ENCODE data around the gene TUSC2. TPM values are rescaled to one million over a fixed set of nuclear protein-coding genes. Genes with fewer than 3 reads are reported as not detected.
A peak's percentile ranks its signal among the peaks of the same experiment; 100 is the strongest.
"Not testable (repeated sequence)": the region's sequence is repeated elsewhere in the genome, so short reads cannot be mapped to it uniquely, and the experiment has no call there.

The TUSC2 gene
- total RNA-seq, 1 donor from 2014 or later: 25.4 TPM

- no peak for DNase-seq (ENCODE audit: low spot score in 2 of 2)
- Histone ChIP-seq H3K27ac (no peak overlapping the region), H3K27me3 (no peaks in the 10 kb centered on the region), H3K4me3 (no peak overlapping the region), H3K4me1 (peaks cover 0 to 11% of the 10 kb centered on the region in 2 donors), H3K9me3 (no peaks in the 10 kb centered on the region), H3K36me3 (peaks cover 25 to 35% of the 10 kb centered on the region in 2 donors)
- TF ChIP-seq, protein P1, sequence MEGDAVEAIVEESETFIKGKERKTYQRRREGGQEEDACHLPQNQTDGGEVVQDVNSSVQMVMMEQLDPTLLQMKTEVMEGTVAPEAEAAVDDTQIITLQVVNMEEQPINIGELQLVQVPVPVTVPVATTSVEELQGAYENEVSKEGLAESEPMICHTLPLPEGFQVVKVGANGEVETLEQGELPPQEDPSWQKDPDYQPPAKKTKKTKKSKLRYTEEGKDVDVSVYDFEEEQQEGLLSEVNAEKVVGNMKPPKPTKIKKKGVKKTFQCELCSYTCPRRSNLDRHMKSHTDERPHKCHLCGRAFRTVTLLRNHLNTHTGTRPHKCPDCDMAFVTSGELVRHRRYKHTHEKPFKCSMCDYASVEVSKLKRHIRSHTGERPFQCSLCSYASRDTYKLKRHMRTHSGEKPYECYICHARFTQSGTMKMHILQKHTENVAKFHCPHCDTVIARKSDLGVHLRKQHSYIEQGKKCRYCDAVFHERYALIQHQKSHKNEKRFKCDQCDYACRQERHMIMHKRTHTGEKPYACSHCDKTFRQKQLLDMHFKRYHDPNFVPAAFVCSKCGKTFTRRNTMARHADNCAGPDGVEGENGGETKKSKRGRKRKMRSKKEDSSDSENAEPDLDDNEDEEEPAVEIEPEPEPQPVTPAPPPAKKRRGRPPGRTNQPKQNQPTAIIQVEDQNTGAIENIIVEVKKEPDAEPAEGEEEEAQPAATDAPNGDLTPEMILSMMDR (IDR thresholded peaks at IDR 0.05): no peak
- intact Hi-C loops (cut with DNase I): no loop called here
Observed at GRCh38 chr3:50287262-50287661, 40.8 kb downstream of the TUSC2 start.

DNA sequence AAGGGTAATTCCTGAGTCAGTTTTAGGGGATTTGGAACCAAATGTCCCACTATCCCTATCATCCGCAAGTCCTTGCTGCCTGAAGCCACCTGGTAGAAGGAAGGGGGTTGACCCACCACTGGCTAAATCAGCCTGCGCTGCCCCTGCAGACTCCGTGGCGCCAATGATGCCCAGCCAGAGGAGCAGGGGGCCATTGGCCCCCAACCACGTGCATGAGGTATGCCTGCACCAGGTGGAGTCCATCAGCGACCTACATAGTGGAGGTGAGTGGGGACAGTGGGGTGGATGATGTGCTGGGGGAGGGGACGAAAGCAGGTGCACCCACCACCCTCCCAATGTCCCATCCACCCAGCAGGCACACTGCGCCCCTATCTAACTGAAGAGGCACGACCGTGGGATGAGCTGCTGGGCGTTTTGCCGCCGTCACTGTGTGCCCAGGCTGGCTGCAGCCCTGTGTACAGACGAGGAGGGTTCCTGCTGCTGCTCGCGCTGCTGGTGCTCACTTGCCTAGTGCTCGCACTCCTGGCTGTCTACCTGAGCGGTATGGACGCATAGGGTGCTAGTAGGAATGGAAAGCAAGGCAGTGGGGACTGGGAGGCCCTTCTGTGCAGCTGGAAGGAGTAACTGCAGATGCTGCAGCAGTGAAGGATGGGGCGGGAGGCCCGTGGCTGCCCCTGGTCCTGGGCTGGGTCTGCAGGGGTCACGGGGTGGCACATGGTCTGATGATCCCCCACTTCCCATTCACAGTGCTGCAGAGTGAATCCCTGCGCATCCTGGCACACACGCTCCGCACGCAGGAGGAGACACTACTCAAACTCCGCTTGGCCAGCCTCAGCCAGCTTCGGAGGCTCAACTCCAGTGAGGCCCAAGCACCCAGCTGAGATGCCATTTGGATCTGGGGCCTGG lies 41.4 kb downstream of the TUSC2 start:
- no peak overlapping the region for H3K27ac ChIP-seq

GRCh38 chr3:50284121-50284520 lies 43.9 kb downstream of the TUSC2 start:
- H3K27me3 ChIP-seq; intact Hi-C loops (cut with DNase I); H3K4me1 ChIP-seq; H3K4me3 ChIP-seq; H3K27ac ChIP-seq; H3K9me3 ChIP-seq; DNase-seq (ENCODE audit: low spot score in 2 of 2): not testable (repeated sequence)
- H3K36me3 ChIP-seq: peaks cover 20 to 25% of the 10 kb centered on the region in 2 donors

More for the DNA sequence above, 41.4 kb downstream of the TUSC2 start:
- peaks cover 0 to 10% of the 10 kb centered on the region in 2 donors for H3K4me1 ChIP-seq
- intact Hi-C loops (cut with DNase I): no loop called here
- no peaks in the 10 kb centered on the region for H3K27me3 ChIP-seq
- peaks cover 25 to 35% of the 10 kb centered on the region in 2 donors for H3K36me3 ChIP-seq
- no peak overlapping the region for H3K4me3 ChIP-seq
- TF ChIP-seq, protein P1 (IDR thresholded peaks at IDR 0.05): no peak
- no peaks in the 10 kb centered on the region for H3K9me3 ChIP-seq
- peak in 1 of 2 donors; percentile 63 for DNase-seq (ENCODE audit: low spot score in 2 of 2)

DNA sequence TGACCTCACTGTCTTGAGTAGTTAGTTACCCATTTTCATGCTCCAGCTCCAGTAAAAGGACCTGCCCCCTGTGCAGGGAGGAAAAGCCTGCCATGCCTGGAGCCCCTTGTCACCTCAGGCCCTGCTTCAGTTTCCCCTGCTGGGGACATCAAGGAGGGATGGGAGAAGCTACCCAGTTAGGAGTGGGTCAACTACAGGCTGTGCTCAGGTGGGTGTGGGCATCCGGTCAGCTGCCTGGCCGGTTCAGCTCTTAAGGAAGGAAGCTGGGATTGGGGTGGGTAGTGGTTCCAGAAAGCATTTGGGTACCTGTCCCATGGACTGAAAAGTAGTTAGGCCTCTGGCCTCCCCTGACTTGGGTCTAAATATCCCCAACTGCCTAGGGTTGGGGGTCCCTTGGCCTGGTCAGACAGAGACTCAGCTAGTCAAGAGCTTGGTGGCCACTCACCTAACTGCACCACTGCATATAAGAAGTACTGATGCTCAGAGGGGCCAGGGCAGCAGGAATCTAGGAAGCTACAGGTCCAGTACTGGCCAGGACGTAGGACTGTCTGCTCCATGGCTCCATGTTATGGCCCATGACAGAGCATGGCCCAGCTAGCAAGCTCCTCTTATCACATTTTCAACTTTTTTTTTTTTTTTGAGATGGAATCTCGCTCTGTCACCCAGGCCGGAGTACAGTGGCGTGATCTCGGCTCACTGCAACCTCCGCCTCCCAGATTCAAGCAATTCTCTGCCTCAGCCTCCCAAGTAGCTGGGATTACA lies 48.6 kb downstream of the TUSC2 start:
- Histone ChIP-seq H3K27ac (peak overlapping the region; percentile 48 to 67), H3K36me3 (peaks cover 0 to 11% of the 10 kb centered on the region in 2 donors), H3K9me3 (no peaks in the 10 kb centered on the region), H3K4me1 (peaks cover 3 to 9% of the 10 kb centered on the region in 2 donors), H3K27me3 (no peaks in the 10 kb centered on the region), H3K4me3 (no peak overlapping the region)
- no peak for DNase-seq (ENCODE audit: low spot score in 2 of 2)
- intact Hi-C loops (cut with DNase I): no loop called here
- TF ChIP-seq, protein P1 (IDR thresholded peaks at IDR 0.05): no peak

- TF ChIP-seq, protein P1 (IDR thresholded peaks at IDR 0.05): no peak
- no peaks in the 10 kb centered on the region for H3K9me3 ChIP-seq
- H3K27me3 ChIP-seq: no peaks in the 10 kb centered on the region
- peaks cover 0 to 11% of the 10 kb centered on the region in 2 donors for H3K36me3 ChIP-seq
- no peak for DNase-seq (ENCODE audit: low spot score in 2 of 2)
- H3K4me1 ChIP-seq: peaks cover 3 to 9% of the 10 kb centered on the region in 2 donors
- intact Hi-C loops (cut with DNase I): no loop called here
- peak within 1 kb of the TSS; percentile 48 to 67 for H3K27ac ChIP-seq
- no peak within 1 kb of the TSS for H3K4me3 ChIP-seq
Observed at GRCh38 chr3:50278880-50279224, 49.2 kb downstream of the TUSC2 start, which contains the start of gene LSMEM2. Gene LSMEM2, plus strand, starts transcription at chr3:50279087. Its CDS starts 27 bp downstream, at chr3:50279114.

Measured in ascending aorta (tissue), 2 donors.